ENCODE data around the gene CTNNA1. TPM values are rescaled to one million over a fixed set of nuclear protein-coding genes. Genes with fewer than 3 reads are reported as not detected.

The CTNNA1 gene
- total RNA-seq, 1 donor from 2014 or later, result 262 TPM

GRCh38 chr5:138850865-138851435 lies 97.7 kb downstream of the CTNNA1 start:
- DNase-seq, result no peak

GRCh38 chr5:138853132-138853531 lies 99.9 kb downstream of the CTNNA1 start:
- no peak for DNase-seq

GRCh38 chr5:138867011-138867410 lies 113.8 kb downstream of the CTNNA1 start:
- DNase-seq, result no peak

- no peak for DNase-seq
These were observed 115.8 kb downstream of the CTNNA1 start for GRCh38 chr5:138869038-138869437.

- no peak for DNase-seq
These were observed 116.7 kb downstream of the CTNNA1 start for GRCh38 chr5:138869763-138870500.

- DNase-seq, result no peak
These were observed 117.4 kb downstream of the CTNNA1 start for GRCh38 chr5:138870611-138871010.

- no peak for DNase-seq
These were observed 119.7 kb downstream of the CTNNA1 start for GRCh38 chr5:138872841-138873465.

GRCh38 chr5:138873466-138874221 lies 120.4 kb downstream of the CTNNA1 start:
- no peak for DNase-seq

GRCh38 chr5:138874241-138874640 lies 121.0 kb downstream of the CTNNA1 start:
- DNase-seq, result no peak

- peak; percentile 82 for DNase-seq
These were observed 121.7 kb downstream of the CTNNA1 start, which contains the start of gene LRRTM2 for GRCh38 chr5:138874771-138875551. TSS of gene LRRTM2 (minus strand) at chr5:138875335. CDS start at chr5:138874911, 424 bp downstream.

- DNase-seq, result no peak
These were observed 122.3 kb downstream of the CTNNA1 start for GRCh38 chr5:138875552-138875875.

- DNase-seq, result no peak
These were observed 122.7 kb downstream of the CTNNA1 start for GRCh38 chr5:138875946-138876345.

GRCh38 chr5:138876811-138877210 lies 123.6 kb downstream of the CTNNA1 start:
- DNase-seq, result no peak

- DNase-seq, result no peak
These were observed 125.4 kb downstream of the CTNNA1 start for GRCh38 chr5:138878437-138879235.

- DNase-seq, result no peak
These were observed 130.0 kb downstream of the CTNNA1 start for GRCh38 chr5:138883211-138883610.

GRCh38 chr5:138884094-138884493 lies 130.9 kb downstream of the CTNNA1 start:
- DNase-seq, result no peak

GRCh38 chr5:138884554-138884953 lies 131.3 kb downstream of the CTNNA1 start:
- no peak for DNase-seq

- DNase-seq, result no peak
These were observed 136.8 kb downstream of the CTNNA1 start for GRCh38 chr5:138889994-138890393.

- no peak for DNase-seq
These were observed 137.4 kb downstream of the CTNNA1 start for GRCh38 chr5:138890644-138891043.

GRCh38 chr5:138895918-138896317 lies 142.7 kb downstream of the CTNNA1 start:
- no peak for DNase-seq

GRCh38 chr5:138898299-138898698 lies 145.1 kb downstream of the CTNNA1 start:
- no peak for DNase-seq
